ENCODE results near the gene CACNA2D1.

DNA sequence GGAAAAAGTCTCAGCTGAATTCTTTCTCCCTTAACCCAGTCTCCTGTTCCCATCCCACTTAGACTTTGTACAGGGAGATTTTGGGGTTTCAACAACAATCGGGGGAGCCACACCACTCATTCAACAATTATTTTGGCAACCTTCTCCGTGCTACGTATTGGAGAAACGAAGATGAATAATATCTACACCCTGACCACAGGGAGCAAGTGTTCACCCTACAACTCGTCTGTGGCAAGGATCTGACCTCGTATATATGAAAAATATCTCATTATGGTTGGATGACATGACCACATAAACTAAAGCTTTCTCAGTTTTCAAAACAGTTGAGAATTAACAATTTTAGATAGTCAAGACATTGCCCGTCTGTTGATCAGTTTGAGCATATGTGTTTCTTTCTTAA lies 302.1 kb downstream of the CACNA2D1 start:
- TF ChIP-seq CTCF (IDR thresholded peaks at IDR 0.05; ENCODE audit: low read depth, low read length) (no peak), MAX (IDR thresholded peaks at IDR 0.05; ENCODE audit: low read depth, low read length) (no peak), POLR2A (IDR thresholded peaks at IDR 0.05; ENCODE audit: extremely low read depth, insufficient read length) (no peak), MYC (IDR thresholded peaks at IDR 0.05; ENCODE audit: low read depth, low read length) (no peak)
